AG09309 (cell line): Measurements from ENCODE around the gene FBLIM1.

ENCODE experiments used
- DNase-seq: peaks from one replicate; pipeline ENCODE4 v3.0.0-alpha.2; 2010; ENCODE audit warnings: low read depth
- H3K4me3 ChIP-seq: 2 replicates; pipeline ENCODE4 v1.5.1; 2011; ENCODE audit warnings: mild to moderate bottlenecking, low read depth, low read length, moderate library complexity; ENCODE audit not compliant: control insufficient read depth
- TF ChIP-seq, protein P1 (sequence below): IDR thresholded peaks from 2 replicates; pipeline ENCODE4 v1.5.1; 2011; ENCODE audit warnings: mild to moderate bottlenecking, low read depth, low read length, inconsistent platforms; ENCODE audit not compliant: insufficient read depth, control insufficient read depth; ENCODE audit errors: missing control alignments

FBLIM1 gene

DNA sequence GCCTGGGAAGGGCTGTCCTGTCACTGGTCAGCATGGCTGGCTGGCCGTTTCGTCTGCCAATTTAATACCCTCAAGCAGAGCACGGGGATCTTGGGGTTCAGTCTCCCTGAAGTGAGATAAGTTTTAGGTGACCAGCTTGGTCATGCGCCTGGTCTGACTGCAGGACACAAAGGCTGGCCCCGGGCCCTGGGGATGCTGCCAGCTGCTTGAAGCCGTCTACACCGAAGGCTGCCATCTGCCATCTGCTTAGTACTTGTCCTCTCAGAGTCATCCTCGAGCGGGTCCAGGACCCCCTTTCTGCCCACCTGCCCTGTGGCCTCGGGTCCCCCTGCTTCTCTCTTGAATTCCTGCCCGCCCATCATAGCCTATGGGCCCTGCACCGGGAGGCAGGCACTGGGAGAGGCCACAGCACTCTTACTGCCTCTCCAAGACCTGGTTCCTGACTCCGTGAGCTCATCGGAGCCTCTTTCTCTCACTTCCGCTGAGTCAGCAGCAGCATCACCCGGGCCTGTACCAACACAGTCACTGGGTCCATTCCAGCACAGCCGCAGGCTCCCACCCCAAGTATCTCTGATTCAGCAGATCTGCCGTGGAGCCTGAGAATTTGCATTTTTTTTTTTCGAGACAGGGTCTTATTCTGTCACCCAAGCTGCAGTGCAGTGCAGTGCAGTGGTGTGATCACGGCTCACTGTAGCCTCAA is 7.0 kb downstream of the FBLIM1 start:
- TF ChIP-seq, protein P1, sequence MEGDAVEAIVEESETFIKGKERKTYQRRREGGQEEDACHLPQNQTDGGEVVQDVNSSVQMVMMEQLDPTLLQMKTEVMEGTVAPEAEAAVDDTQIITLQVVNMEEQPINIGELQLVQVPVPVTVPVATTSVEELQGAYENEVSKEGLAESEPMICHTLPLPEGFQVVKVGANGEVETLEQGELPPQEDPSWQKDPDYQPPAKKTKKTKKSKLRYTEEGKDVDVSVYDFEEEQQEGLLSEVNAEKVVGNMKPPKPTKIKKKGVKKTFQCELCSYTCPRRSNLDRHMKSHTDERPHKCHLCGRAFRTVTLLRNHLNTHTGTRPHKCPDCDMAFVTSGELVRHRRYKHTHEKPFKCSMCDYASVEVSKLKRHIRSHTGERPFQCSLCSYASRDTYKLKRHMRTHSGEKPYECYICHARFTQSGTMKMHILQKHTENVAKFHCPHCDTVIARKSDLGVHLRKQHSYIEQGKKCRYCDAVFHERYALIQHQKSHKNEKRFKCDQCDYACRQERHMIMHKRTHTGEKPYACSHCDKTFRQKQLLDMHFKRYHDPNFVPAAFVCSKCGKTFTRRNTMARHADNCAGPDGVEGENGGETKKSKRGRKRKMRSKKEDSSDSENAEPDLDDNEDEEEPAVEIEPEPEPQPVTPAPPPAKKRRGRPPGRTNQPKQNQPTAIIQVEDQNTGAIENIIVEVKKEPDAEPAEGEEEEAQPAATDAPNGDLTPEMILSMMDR: no peak
- H3K4me3 ChIP-seq: no peak overlapping the region
- DNase-seq: peak; percentile 72

DNA sequence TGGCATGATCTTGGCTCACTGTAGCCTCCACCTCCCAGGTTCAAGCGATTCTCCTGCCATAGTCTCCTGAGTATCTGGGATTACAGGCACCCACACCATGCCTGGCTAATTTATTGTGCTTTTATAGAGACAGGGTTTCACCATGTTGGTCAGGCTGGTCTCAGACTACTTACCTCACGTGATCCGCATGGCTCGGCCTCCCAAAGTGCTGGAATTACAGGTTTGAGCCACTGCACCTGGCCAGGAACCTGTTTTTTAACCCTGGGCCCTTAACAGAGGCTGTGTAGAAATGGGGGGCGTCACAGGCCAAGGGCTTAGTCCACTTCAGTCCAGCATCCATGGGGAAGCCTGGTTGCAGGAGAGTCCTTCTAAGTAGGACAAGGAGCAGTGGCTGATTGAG is 9.3 kb downstream of the FBLIM1 start:
- TF ChIP-seq, protein P1: no peak
- no peak overlapping the region for H3K4me3 ChIP-seq
- no peak for DNase-seq

DNA sequence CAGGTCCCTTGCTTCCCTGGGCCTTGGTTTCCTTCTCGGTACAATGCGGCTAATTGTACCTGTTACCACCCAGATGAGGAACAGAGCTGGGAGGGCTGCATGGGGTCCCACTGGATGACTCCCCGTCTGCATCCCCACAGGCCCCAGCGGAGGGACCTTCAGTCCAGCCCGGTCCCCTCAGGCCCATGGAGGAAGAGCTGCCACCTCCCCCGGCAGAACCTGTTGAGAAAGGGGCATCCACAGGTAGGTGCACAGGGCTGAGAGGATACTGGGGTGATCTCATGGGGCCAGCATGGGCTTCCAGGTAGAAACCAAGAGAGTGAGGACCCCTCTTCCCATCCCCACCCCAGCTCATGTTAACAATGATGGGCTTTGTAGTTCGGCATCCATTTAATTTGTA is 9.8 kb downstream of the FBLIM1 start:
- TF ChIP-seq, protein P1: no peak
- H3K4me3 ChIP-seq: no peak overlapping the region
- DNase-seq: no peak

DNA sequence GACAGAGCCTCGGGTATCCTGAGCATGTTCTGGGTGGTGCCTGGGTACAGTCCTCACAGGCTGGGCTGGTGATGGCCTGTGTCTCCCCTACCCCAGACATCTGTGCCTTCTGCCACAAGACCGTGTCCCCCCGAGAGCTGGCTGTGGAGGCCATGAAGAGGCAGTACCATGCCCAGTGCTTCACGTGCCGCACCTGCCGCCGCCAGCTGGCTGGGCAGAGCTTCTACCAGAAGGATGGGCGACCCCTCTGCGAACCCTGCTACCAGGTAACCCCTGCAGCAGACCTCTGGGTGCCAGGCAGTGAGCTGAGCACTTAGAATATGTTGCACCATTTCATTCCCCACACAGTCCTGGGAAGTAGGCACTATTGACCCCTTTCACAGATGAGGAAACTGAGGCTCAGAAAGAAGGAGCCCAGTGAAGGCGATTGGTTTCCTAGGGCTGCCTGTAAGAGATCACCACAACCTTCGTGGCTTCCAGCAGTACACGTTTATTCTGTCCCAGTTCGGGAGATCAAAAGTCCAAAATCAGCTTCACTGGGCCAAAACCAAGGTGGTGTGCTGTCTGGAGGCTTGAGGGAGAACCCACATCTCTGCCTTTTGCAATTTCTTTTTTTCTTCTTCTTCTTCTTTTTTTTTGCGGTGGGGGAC is 11.8 kb downstream of the FBLIM1 start:
- TF ChIP-seq, protein P1: no peak
- H3K4me3 ChIP-seq: no peak overlapping the region
- DNase-seq: no peak

- DNase-seq: no peak
- TF ChIP-seq, protein P1: no peak
- H3K4me3 ChIP-seq: no peak overlapping the region
Measured at GRCh38 chr1:15771836-15772515, 13.4 kb downstream of the FBLIM1 start.

DNA sequence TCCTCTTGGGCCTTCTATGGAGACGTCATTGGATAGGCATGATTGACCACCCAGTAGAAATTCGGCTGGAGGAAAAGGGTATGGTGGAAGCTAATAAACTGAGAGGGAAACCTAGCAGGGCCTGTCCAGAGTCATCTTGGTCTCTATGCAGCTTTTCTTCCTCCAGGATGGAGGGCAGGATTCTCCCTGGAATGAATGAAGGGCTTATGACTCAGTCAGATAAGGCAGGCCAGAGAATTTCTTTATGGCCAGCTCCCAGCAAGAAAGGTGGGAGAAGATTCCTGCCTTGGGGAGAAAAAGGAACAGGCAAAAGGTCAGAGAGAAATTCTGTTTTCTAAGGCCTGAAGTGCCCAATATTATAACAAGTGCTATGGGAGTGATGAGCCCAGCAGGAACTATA is 17.1 kb downstream of the FBLIM1 start:
- no peak overlapping the region for H3K4me3 ChIP-seq
- TF ChIP-seq, protein P1: no peak
- no peak for DNase-seq
